NCI-H526 (cell line): ENCODE data around the gene POU2F2.
A peak's percentile ranks its signal among the peaks of the same experiment; 100 is the strongest.

Source experiments
- DNase-seq, 2 experiments: peaks; one replicate each; lab custom pipeline; 2025; lab: John Stamatoyannopoulos, UW

Gene POU2F2

GRCh38 chr19:42125536-42125935 lies 6.7 kb downstream of the POU2F2 start:
- no peak for DNase-seq

GRCh38 chr19:42124386-42124901 lies 7.8 kb downstream of the POU2F2 start:
- no peak for DNase-seq

- DNase-seq, result no peak
Observed at GRCh38 chr19:42123765-42124164, 8.5 kb downstream of the POU2F2 start.

- no peak for DNase-seq
Observed at GRCh38 chr19:42122691-42123607, 9.3 kb downstream of the POU2F2 start.

- no peak for DNase-seq
Observed at GRCh38 chr19:42121656-42122069, 10.6 kb downstream of the POU2F2 start.

- DNase-seq, result no peak
Observed at GRCh38 chr19:42121036-42121621, 11.1 kb downstream of the POU2F2 start.

- DNase-seq, result no peak
Observed at GRCh38 chr19:42120276-42120980, 11.8 kb downstream of the POU2F2 start.

GRCh38 chr19:42117076-42117475 lies 15.2 kb downstream of the POU2F2 start:
- DNase-seq, result no peak

GRCh38 chr19:42116308-42117075 lies 15.8 kb downstream of the POU2F2 start:
- no peak for DNase-seq

- DNase-seq, result peak in 1 of 2 experiments; percentile 33
Observed at GRCh38 chr19:42115705-42116104, 16.5 kb downstream of the POU2F2 start.

- no peak for DNase-seq
Observed at GRCh38 chr19:42115219-42115618, 17.0 kb downstream of the POU2F2 start.

GRCh38 chr19:42114412-42114811 lies 17.8 kb downstream of the POU2F2 start:
- DNase-seq, result peak; percentile 95 to 98

GRCh38 chr19:42113641-42114348 lies 18.5 kb downstream of the POU2F2 start:
- peak; percentile 93 to 97 for DNase-seq

- DNase-seq, result no peak
Observed at GRCh38 chr19:42111811-42112210, 20.4 kb downstream of the POU2F2 start.

GRCh38 chr19:42111384-42111783 lies 20.9 kb downstream of the POU2F2 start:
- DNase-seq, result no peak

- no peak for DNase-seq
Observed at GRCh38 chr19:42110658-42111057, 21.6 kb downstream of the POU2F2 start.

GRCh38 chr19:42109896-42110295 lies 22.4 kb downstream of the POU2F2 start:
- no peak for DNase-seq

GRCh38 chr19:42108527-42109389 lies 23.5 kb downstream of the POU2F2 start:
- peak; percentile 88 to 94 for DNase-seq

GRCh38 chr19:42105368-42105767 lies 26.9 kb downstream of the POU2F2 start:
- DNase-seq, result no peak

GRCh38 chr19:42102877-42103276 lies 29.4 kb downstream of the POU2F2 start:
- DNase-seq, result no peak
